ENCODE measurements around the gene TBC1D22A. TPM values are rescaled to one million over a fixed set of nuclear protein-coding genes. Genes with fewer than 3 reads are reported as not detected.

The TBC1D22A gene
- total and polyA plus RNA-seq, 9 donors = 12.5 to 25.6 (median 18.5) TPM

DNA sequence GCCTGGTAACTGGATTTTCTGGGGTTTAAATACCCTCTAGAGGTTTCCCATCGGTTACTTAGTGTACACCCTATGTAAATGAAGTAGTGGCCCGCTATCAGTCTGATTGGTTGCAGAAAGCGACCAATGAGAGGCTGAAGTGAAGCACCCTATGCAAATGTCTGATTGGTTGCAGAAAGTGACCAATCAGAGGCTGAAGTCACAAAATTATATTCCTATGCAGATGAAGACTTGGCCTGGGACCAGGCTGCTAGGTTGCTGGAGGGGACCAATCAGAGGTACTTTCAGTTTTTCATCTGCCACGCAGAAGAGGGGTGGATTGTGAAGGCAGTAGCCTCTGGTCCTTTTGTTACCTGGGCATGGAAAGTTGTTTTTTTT, 134.8 kb downstream of the TBC1D22A start:
- peak in 2 of 5 donors; percentile 30 to 37 for DNase-seq
- Histone ChIP-seq H3K4me3 (no peak overlapping the region), H3K9me3 (no peaks in the 10 kb centered on the region), H3K36me3 (no peaks in the 10 kb centered on the region), H3K27ac (no peak overlapping the region), H3K27me3 (no peaks in the 10 kb centered on the region), H3K4me1 (ENCODE audit: insufficient read depth) (no peaks in the 10 kb centered on the region)
- 74 to 88% (median 77%) methylated on average over 4 of the region's 4 CpGs for WGBS, 3 donors
- intact Hi-C loops (cut with DNase I) = no loop called here
- TF ChIP-seq, protein P1, sequence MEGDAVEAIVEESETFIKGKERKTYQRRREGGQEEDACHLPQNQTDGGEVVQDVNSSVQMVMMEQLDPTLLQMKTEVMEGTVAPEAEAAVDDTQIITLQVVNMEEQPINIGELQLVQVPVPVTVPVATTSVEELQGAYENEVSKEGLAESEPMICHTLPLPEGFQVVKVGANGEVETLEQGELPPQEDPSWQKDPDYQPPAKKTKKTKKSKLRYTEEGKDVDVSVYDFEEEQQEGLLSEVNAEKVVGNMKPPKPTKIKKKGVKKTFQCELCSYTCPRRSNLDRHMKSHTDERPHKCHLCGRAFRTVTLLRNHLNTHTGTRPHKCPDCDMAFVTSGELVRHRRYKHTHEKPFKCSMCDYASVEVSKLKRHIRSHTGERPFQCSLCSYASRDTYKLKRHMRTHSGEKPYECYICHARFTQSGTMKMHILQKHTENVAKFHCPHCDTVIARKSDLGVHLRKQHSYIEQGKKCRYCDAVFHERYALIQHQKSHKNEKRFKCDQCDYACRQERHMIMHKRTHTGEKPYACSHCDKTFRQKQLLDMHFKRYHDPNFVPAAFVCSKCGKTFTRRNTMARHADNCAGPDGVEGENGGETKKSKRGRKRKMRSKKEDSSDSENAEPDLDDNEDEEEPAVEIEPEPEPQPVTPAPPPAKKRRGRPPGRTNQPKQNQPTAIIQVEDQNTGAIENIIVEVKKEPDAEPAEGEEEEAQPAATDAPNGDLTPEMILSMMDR (IDR thresholded peaks at IDR 0.05) = no peak
- TF ChIP-seq POLR2A (IDR thresholded peaks at IDR 0.05) (no peak), EP300 (IDR thresholded peaks at IDR 0.05) (no peak)

DNA sequence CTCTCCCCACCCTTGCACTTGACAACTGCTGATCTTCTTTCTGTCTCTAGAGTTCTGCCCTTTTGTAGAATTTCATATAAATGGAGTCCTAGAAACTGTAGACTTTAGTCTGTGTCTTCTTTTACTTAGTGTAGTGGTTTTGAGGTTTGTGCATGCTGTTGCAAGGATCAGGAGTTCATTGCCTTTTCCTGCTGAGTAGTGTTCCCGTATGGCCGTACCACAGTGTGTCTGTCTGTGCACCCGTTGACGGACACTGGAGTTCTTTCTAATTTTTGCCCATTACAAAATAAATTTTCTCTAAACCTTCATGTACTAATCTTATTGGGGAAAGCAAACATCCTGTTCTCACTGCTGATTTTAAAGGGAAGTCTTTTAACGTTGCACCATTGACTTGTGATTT, 138.1 kb downstream of the TBC1D22A start:
- WGBS, 3 donors = 90 to 92% (median 92%) methylated on average over 5 of the region's 5 CpGs
- Histone ChIP-seq H3K9me3 (no peaks in the 10 kb centered on the region), H3K4me1 (ENCODE audit: insufficient read depth) (no peaks in the 10 kb centered on the region), H3K27ac (no peak overlapping the region), H3K4me3 (no peak overlapping the region), H3K36me3 (no peaks in the 10 kb centered on the region), H3K27me3 (no peaks in the 10 kb centered on the region)
- TF ChIP-seq POLR2A (IDR thresholded peaks at IDR 0.05) (no peak), EP300 (IDR thresholded peaks at IDR 0.05) (no peak)
- TF ChIP-seq, protein P1 (IDR thresholded peaks at IDR 0.05) = no peak
- DNase-seq = no peak
- intact Hi-C loops (cut with DNase I) = no loop called here

DNA sequence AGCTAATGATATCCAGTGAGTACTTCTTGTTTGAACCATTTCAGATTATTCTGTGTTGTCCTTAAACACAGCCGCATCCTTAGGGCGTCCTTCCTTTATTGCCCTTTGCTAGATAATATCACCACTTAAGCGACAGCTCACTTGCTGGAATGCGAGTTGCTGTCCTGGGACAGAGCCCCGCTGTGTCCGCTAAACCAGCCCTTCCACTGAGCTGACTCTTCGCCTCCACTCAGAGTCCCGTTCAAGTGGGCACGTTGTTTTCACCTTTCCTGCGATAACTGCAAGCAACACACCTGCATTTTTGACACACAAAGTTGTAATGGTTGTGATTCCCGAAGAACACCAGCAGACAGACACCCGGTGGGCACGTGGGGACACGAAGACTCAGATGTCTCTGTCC, 140.0 kb downstream of the TBC1D22A start:
- Histone ChIP-seq H3K27me3 (no peaks in the 10 kb centered on the region), H3K36me3 (no peaks in the 10 kb centered on the region), H3K4me1 (ENCODE audit: insufficient read depth) (no peaks in the 10 kb centered on the region), H3K27ac (no peak overlapping the region), H3K9me3 (no peaks in the 10 kb centered on the region), H3K4me3 (no peak overlapping the region)
- 91% methylated on average over 14 of the region's 14 CpGs for WGBS, 3 donors
- intact Hi-C loops (cut with DNase I) = no loop called here
- no peak for DNase-seq
- TF ChIP-seq EP300 (IDR thresholded peaks at IDR 0.05) = no peak
- TF ChIP-seq, protein P1 (IDR thresholded peaks at IDR 0.05) = no peak
- no peak for TF ChIP-seq POLR2A (IDR thresholded peaks at IDR 0.05)

DNA sequence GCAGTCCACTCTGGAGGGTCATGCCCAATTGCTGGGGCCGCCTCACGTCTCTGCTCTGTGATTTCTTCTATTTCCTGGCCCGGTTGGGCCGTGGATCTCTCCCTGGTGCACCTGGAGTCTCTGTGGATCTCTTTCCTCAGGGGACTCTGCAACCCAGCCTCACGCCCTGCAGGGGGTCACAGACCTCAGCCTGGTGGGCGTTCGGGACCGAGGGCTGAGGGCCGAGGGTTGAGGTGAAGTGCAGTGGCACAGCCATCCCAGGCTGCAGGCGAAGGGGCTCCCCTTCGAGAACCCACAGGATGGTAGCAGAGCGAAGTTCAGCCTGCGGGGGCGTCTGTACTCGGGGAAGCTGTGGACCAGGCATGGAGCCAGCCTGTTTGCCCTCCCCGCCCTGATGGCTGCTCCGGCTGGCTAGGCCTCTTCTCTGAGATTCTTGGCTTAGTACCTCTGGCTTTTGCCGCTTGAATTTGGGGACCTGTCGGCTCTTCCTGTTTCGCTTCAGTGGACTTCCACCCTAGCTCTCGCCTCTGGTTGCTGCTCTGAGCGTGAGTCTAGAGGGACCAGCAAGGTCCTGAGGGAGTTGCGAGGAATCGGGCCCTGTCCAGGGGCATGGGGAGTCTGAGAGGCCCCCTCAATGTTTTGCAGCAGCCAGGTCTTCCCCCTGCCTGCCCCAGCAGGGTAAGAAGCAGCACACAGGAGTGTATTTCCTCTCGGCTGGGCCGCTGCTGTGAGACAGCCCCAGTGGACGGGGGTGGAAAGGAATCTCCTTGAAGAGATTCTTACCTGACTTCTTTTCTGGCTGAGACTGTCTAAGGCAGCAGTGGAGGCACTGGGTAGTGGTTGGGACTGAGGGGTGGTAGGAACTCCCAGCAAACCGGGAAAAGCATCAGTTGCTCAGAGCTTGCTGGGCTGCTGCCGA, 140.8 kb downstream of the TBC1D22A start:
- no peak for DNase-seq

More for the DNA sequence above, 140.8 kb downstream of the TBC1D22A start:
- Histone ChIP-seq H3K9me3 (no peaks in the 10 kb centered on the region), H3K4me3 (no peak overlapping the region), H3K36me3 (no peaks in the 10 kb centered on the region), H3K27ac (no peak overlapping the region), H3K4me1 (ENCODE audit: insufficient read depth) (no peaks in the 10 kb centered on the region), H3K27me3 (no peaks in the 10 kb centered on the region)
- WGBS, 3 donors = 83 to 87% (median 86%) methylated on average over 28 to 29 of the region's 29 CpGs
- intact Hi-C loops (cut with DNase I) = no loop called here
- TF ChIP-seq, protein P1 (IDR thresholded peaks at IDR 0.05) = no peak
- TF ChIP-seq POLR2A (IDR thresholded peaks at IDR 0.05) = no peak
- no peak for TF ChIP-seq EP300 (IDR thresholded peaks at IDR 0.05)

Data from ovary (tissue), 9 donors.